Heart left ventricle (tissue), 16 donors: ENCODE measurements around the gene KRT1. TPM values are rescaled to one million over a fixed set of nuclear protein-coding genes. Genes with fewer than 3 reads are reported as not detected.
A peak's percentile ranks its signal among the peaks of the same experiment; 100 is the strongest.

Source experiments
- ATAC-seq, 4 donors: fragments of 200-7000 bp; cut with Tn5 transposase; one replicate each; pipeline ENCODE4 v1.9.1; 2020 to 2022; ENCODE audit warnings: moderate library complexity in 4 of 4, mild to moderate bottlenecking in 3 of 4, moderate number of reproducible peaks in 1 of 4
- DNase-seq, 5 donors: peaks; one replicate each; pipeline ENCODE4 v3.0.0-alpha.2; 2020
- H3K27ac ChIP-seq, 12 donors: fragments of 200-600 bp; sonication (generic) in 4 of 12; one replicate each; pipeline versions ENCODE4 v1.5.0 to v1.8.0; 2016 to 2022; ENCODE audit warnings: mild to moderate bottlenecking in 2 of 12
- H3K27me3 ChIP-seq, 9 donors: fragments of 200-600 bp; sonication (generic) in 2 of 9; one replicate each; pipeline versions ENCODE4 v1.5.1 to v1.8.0; 2016 to 2022; ENCODE audit warnings: mild to moderate bottlenecking in 3 of 9
- H3K36me3 ChIP-seq, 9 donors: fragments of 200-600 bp; sonication (generic) in 2 of 9; one replicate each; pipeline versions ENCODE4 v1.5.0 to v1.8.0; 2018 to 2022; ENCODE audit warnings: mild to moderate bottlenecking in 2 of 9
- H3K4me1 ChIP-seq, 12 donors: fragments of 200-600 bp; sonication (generic) in 4 of 12; one replicate each; pipeline versions ENCODE4 v1.5.0 to v1.8.0; 2016 to 2022; ENCODE audit warnings: mild to moderate bottlenecking in 3 of 12
- H3K4me3 ChIP-seq, 12 donors: fragments of 200-600 bp; sonication (generic) in 4 of 12; one replicate each; pipeline versions ENCODE4 v1.5.0 to v1.8.0; 2017 to 2022; ENCODE audit warnings: mild to moderate bottlenecking in 9 of 12, moderate library complexity in 4 of 12
- H3K9me3 ChIP-seq, 12 donors: fragments of 200-600 bp; sonication (generic) in 4 of 12; one replicate each; pipeline versions ENCODE4 v1.5.0 to v1.8.0; 2016 to 2022; ENCODE audit warnings: mild to moderate bottlenecking in 1 of 12
- POLR2A ChIP-seq, 2 donors: fragments of 450-650 bp; IDR thresholded peaks; one replicate each; pipeline ENCODE4 v1.6.1; 2017; ENCODE audit warnings: antibody characterized with exemption in 2 of 2, mild to moderate bottlenecking in 2 of 2, moderate library complexity in 2 of 2
- WGBS, 4 donors: extraction: QIAGEN DNeasy Blood & Tissue Kit in 2 of 4; methylation state at CpG; one replicate each; pipeline versions ENCODE4 v1.1.5 to v1.1.7; 2013 to 2018; 5-methylcytosine and 5-hydroxymethylcytosine counted together
- intact Hi-C, 10 donors: fragments of 100-400 bp; cut with DNase I; formaldehyde crosslinking; loops; one replicate each; pipeline versions ENCODE4 v1.11.1 to v1.14.2; 2022
- polyA plus RNA-seq, 2 donors: library from polyadenylated mRNA; stranded (reverse); fragments of 200-250 nt; gene quantifications; one replicate each; pipeline ENCODE4 v1.2.3, GENCODE V29; 2013
- total RNA-seq, 9 donors: library from RNA; depleted of rRNA in 2 of 9; stranded (reverse); fragments of >200 nt in 2 of 9; fragmentation: NEBNext Ultra II Directional in 3 of 9; extraction: Animal tissue kit (Norgen Biotek cat#: 25700) in 3 of 9; gene quantifications; one replicate each; pipeline versions ENCODE4 v1.1.0 to v1.2.4, GENCODE V29; 2016 to 2023
- TF ChIP-seq, protein P1 (sequence below), 12 donors: fragments of 200-600 bp; sonication (generic) in 4 of 12; IDR thresholded peaks; one replicate each; pipeline versions ENCODE4 v1.5.0 to v1.8.0; 2018 to 2022; ENCODE audit warnings: antibody characterized with exemption in 12 of 12, mild to moderate bottlenecking in 5 of 12
- donor health status: ischemic (EF 13 %, LVEDD 7.1; RV severe dilation, severe dysfunction).
- donor health status: healthy with polysubstance abuse.
- donor health status: DM: no; HTN: yes; CAD: no.
- donor health status: DM: no; HTN: no; CAD: no.
- donor health status: ischemic (EF 25% LVEDD 6.9; RV normal size, moderate dysfunction).
- donor health status: ischemic (EF 25% LVEDD 5.7; RV mildly dilated, moderate dysfunction).
- donor health status: healthy.
- donor health status: DM: yes; HTN: yes; CAD: no.
- donor health status: ischemic (EF 35%, LVEDD 5.7; RV mildly dilated, moderate dysfunction).
- donor health status: nonischemic (EF 11% LVEDD 7.7; RV severe dilation, severe dysfunction).
- donor health status: DM: yes; HTN: yes; CAD: no.
- donor health status: PGD.
- donor health status: ischemic (EF 29% LVEDD 5.4; RV normal size, mild dysfunction).
- donor health status: nonischemic (EF 23%, LVEDD 6.1; RV moderate dilation, normal function).

The KRT1 gene
- total and polyA plus RNA-seq, 11 donors: 0.35 TPM; not detected in 10

DNA sequence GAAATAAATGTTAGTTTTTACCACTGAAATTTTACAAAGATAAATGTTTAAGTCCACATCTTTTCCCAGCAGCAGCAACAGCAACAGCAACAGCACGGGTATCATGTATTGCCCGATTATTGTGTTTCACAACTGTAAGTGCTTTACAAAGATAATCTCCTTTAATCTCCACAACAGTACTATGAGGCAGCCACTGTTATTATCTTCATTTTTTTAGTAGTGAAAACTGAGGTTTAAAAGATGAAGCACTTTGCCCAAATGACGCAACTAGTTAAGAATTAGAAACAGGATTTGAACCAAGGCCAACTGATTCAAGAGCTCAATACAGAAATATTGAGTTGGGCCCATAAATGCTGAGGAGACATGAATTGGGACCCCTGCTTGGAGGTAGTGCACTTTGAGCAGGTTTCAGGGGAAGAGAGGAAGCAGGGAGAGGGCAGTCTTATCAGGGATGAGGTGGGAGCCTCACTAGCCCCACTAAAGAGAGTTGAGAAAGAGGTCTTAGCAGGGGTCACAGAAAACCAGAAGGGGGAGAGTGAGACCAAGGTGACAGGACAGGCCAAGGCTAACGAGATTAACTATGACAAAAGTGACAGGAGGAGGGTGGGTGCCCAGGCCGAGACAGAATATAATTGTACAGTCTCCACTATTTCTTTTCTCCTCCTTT lies 43.5 kb downstream of the KRT1 start:
- WGBS, 4 donors: 68 to 77% (median 72%) methylated on average over 5 of the region's 5 CpGs
- H3K36me3 ChIP-seq: no peaks in the 10 kb centered on the region
- intact Hi-C loops: no loop called here
- H3K9me3 ChIP-seq: no peaks in the 10 kb centered on the region
- peaks cover 0 to 3% (median 0%) of the 10 kb centered on the region in 12 donors for H3K4me1 ChIP-seq
- no peak overlapping the region for H3K4me3 ChIP-seq
- ATAC-seq (no peak), DNase-seq (no peak)
- no peak overlapping the region for H3K27ac ChIP-seq
- peaks cover 0 to 13% (median 0%) of the 10 kb centered on the region in 9 donors for H3K27me3 ChIP-seq
- TF ChIP-seq, protein P1, sequence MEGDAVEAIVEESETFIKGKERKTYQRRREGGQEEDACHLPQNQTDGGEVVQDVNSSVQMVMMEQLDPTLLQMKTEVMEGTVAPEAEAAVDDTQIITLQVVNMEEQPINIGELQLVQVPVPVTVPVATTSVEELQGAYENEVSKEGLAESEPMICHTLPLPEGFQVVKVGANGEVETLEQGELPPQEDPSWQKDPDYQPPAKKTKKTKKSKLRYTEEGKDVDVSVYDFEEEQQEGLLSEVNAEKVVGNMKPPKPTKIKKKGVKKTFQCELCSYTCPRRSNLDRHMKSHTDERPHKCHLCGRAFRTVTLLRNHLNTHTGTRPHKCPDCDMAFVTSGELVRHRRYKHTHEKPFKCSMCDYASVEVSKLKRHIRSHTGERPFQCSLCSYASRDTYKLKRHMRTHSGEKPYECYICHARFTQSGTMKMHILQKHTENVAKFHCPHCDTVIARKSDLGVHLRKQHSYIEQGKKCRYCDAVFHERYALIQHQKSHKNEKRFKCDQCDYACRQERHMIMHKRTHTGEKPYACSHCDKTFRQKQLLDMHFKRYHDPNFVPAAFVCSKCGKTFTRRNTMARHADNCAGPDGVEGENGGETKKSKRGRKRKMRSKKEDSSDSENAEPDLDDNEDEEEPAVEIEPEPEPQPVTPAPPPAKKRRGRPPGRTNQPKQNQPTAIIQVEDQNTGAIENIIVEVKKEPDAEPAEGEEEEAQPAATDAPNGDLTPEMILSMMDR (IDR thresholded peaks at IDR 0.05): no peak
- no peak for TF ChIP-seq POLR2A (IDR thresholded peaks at IDR 0.05)

DNA sequence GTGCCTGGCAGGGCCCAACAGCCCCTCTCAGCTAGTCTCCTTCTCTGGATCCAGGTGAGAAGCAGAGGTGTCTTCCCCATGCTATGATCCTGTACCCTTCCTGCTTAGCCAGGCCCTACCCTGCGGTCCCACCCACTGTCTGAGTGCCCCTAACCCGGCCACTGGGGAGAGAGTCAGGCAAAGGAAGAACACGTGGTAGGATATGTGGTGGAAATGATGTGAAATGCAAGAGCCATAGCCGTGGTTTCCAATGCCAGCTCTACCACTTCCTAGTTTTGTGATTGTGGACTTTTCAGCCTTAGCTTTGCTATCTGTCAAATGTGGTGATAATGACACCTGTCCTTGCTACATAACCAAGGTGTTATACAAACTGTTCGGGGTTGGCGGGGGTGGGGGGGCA lies 44.0 kb downstream of the KRT1 start:
- ATAC-seq (no peak), DNase-seq (no peak)
- peaks cover 0 to 3% (median 0%) of the 10 kb centered on the region in 12 donors for H3K4me1 ChIP-seq
- H3K27me3 ChIP-seq: peaks cover 0 to 12% (median 0%) of the 10 kb centered on the region in 9 donors
- H3K36me3 ChIP-seq: no peaks in the 10 kb centered on the region
- no peak overlapping the region for H3K4me3 ChIP-seq
- intact Hi-C loops: no loop called here
- no peak for TF ChIP-seq POLR2A (IDR thresholded peaks at IDR 0.05)
- TF ChIP-seq, protein P1 (IDR thresholded peaks at IDR 0.05): no peak
- WGBS, 4 donors: 80 to 84% (median 83%) methylated on average over 6 of the region's 6 CpGs
- H3K9me3 ChIP-seq: no peaks in the 10 kb centered on the region
- no peak overlapping the region for H3K27ac ChIP-seq

DNA sequence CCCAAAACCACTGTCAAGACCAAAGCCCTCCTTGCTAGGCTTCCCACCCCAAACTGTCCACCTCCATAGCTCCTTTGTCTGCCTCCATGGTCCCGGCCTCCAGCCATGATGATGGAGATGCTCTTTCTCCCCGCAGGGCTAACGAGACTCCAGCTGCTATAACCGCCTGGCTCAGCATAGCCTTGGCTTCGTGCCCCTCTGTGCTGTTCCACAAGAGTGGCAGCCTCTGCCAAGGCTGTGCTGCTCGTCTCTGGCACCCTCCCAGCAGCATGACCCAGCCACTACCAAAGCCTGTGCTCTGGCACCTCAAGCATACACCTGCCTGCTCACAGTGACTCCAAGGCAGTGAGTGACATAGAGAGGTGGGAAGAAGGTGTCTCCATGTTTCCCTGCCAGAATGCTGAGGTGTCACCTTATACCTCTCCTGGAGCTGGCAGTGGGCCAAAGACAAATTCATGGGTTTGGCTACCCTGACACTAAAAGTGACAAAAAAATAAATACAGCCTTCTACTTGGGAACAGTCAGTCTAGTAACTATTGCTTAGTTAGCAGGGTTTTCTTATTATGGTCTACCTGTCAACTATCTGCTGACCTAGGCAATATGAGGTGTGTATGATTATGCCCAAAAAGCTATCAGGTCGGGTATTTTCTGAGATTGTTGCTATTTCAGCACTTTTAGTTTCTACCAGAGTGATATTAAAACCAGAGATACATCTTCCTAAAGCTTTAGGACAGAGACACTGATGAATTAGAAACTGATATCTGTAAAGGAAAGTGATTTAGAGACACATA lies 45.7 kb downstream of the KRT1 start:
- Histone ChIP-seq H3K36me3 (no peaks in the 10 kb centered on the region), H3K9me3 (no peaks in the 10 kb centered on the region), H3K27ac (no peak overlapping the region), H3K27me3 (peaks cover 0 to 5% (median 0%) of the 10 kb centered on the region in 9 donors), H3K4me3 (no peak overlapping the region), H3K4me1 (peaks cover 0 to 3% (median 0%) of the 10 kb centered on the region in 12 donors)
- intact Hi-C loops: no loop called here
- 38 to 54% (median 43%) methylated on average over 7 of the region's 7 CpGs for WGBS, 4 donors
- DNase-seq: peak; percentile 77 to 91 (median 79)
- TF ChIP-seq, protein P1 (IDR thresholded peaks at IDR 0.05): no peak
- no peak for TF ChIP-seq POLR2A (IDR thresholded peaks at IDR 0.05)
- peak; percentile 92 to 99 (median 98) for ATAC-seq

DNA sequence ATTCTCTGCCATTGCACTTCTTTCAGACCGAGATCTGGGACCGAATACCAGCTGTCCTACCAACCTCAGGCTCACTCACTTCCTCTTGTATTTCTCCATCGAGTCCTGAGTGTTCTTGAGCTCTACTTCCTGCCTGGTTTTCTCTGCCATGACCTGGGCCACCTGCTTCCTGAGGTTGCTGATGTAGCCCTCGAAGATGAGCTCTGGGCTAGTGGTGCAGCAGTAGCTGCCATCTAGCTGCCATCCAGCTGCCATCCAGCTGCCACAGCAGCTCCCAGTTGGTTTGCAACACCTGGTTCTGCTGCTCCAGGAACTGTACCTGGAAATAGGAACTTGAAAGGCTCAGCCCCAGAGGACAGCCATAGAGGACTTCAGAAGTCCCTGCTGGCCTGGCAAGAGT lies 46.8 kb downstream of the KRT1 start:
- intact Hi-C loops: no loop called here
- Histone ChIP-seq H3K36me3 (no peaks in the 10 kb centered on the region), H3K27ac (no peak overlapping the region), H3K4me3 (no peak overlapping the region), H3K4me1 (peaks cover 0 to 3% (median 0%) of the 10 kb centered on the region in 12 donors), H3K27me3 (peaks cover 0 to 10% (median 0%) of the 10 kb centered on the region in 9 donors), H3K9me3 (no peaks in the 10 kb centered on the region)
- ATAC-seq: no peak
- TF ChIP-seq, protein P1 (IDR thresholded peaks at IDR 0.05): no peak
- TF ChIP-seq POLR2A (IDR thresholded peaks at IDR 0.05): no peak
- DNase-seq: no peak
- 50 to 72% (median 59%) methylated on average over 4 of the region's 4 CpGs for WGBS, 4 donors
